ENCODE measurements around the gene GOLT1B.

- TF ChIP-seq CTCF (IDR thresholded peaks at IDR 0.05): no peak
- no peak for TF ChIP-seq POLR2A (IDR thresholded peaks at IDR 0.05)
Measured at GRCh38 chr12:21499765-21500164, 1.8 kb upstream of the GOLT1B start.
